ENCODE measurements around the gene ZNF234.

GRCh38 chr19:44142059-44142433 lies 692 bp downstream of the ZNF234 start:
- no peak for TF ChIP-seq REST (IDR thresholded peaks at IDR 0.05)
- no peak for TF ChIP-seq CTCF (IDR thresholded peaks at IDR 0.05; ENCODE audit: low read depth, low read length, missing input control)
- no peak for TF ChIP-seq MAX (IDR thresholded peaks at IDR 0.05)

Data from liver (tissue), 2 donors.